HG03378 (cell line): ENCODE results near the gene PRRC1.
A peak's percentile ranks its signal among the peaks of the same experiment; 100 is the strongest.
"Not testable (repeated sequence)": the region's sequence is repeated elsewhere in the genome, so short reads cannot be mapped to it uniquely, and the experiment has no call there.

Experiments
- ATAC-seq: cut with Tn5 transposase; IDR thresholded peaks from one replicate; pipeline ENCODE4 v1.9.1; 2021; ENCODE audit warnings: mild to moderate bottlenecking, moderate library complexity; ENCODE audit not compliant: unreplicated experiment

The PRRC1 gene

GRCh38 chr5:127540553-127540952, 23.1 kb downstream of the PRRC1 start:
- ATAC-seq: not testable (repeated sequence)

GRCh38 chr5:127545249-127545648, 27.8 kb downstream of the PRRC1 start:
- not testable (repeated sequence) for ATAC-seq

GRCh38 chr5:127549551-127549950, 32.1 kb downstream of the PRRC1 start:
- ATAC-seq: no peak

GRCh38 chr5:127550652-127551409, 33.4 kb downstream of the PRRC1 start:
- ATAC-seq: no peak

GRCh38 chr5:127551410-127552041, 34.1 kb downstream of the PRRC1 start:
- no peak for ATAC-seq

GRCh38 chr5:127555826-127556225, 38.4 kb downstream of the PRRC1 start:
- no peak for ATAC-seq

- ATAC-seq: no peak
Measured at GRCh38 chr5:127556609-127557334, 39.3 kb downstream of the PRRC1 start.

- ATAC-seq: no peak
Measured at GRCh38 chr5:127558273-127558672, 40.8 kb downstream of the PRRC1 start.

GRCh38 chr5:127561254-127561653, 43.8 kb downstream of the PRRC1 start:
- ATAC-seq: no peak

GRCh38 chr5:127562252-127562651, 44.8 kb downstream of the PRRC1 start:
- no peak for ATAC-seq

GRCh38 chr5:127563136-127563535, 45.7 kb downstream of the PRRC1 start:
- no peak for ATAC-seq

GRCh38 chr5:127564002-127564769, 46.7 kb downstream of the PRRC1 start:
- peak; percentile 50 for ATAC-seq

- ATAC-seq: no peak
Measured at GRCh38 chr5:127565586-127566270, 48.3 kb downstream of the PRRC1 start.

- ATAC-seq: peak; percentile 77
Measured at GRCh38 chr5:127567026-127567768, 49.8 kb downstream of the PRRC1 start.

GRCh38 chr5:127568166-127568565, 50.7 kb downstream of the PRRC1 start:
- ATAC-seq: no peak

GRCh38 chr5:127569471-127569870, 52.0 kb downstream of the PRRC1 start:
- not testable (repeated sequence) for ATAC-seq

GRCh38 chr5:127571314-127572131, 54.1 kb downstream of the PRRC1 start:
- peak; percentile 66 for ATAC-seq

GRCh38 chr5:127572930-127573329, 55.5 kb downstream of the PRRC1 start:
- ATAC-seq: no peak
